MM.1S (cell line): ENCODE results near the gene CCND2.

Experiments
- CTCF ChIP-seq: fragments of 300-600 bp; sonication (generic); IDR thresholded peaks from 2 replicates; pipeline ENCODE4 v1.5.1; 2016; ENCODE audit warnings: antibody characterized with exemption, low read length, mixed read lengths
- EZH2 ChIP-seq: fragments of 300-600 bp; sonication (generic); optimal IDR thresholded peaks from 2 replicates; pipeline ENCODE3; 2017; ENCODE audit warnings: low read depth, mild to moderate bottlenecking, antibody characterized with exemption, low read length, mixed read lengths

GRCh38 chr12:4271717-4272423, 1.7 kb upstream of the CCND2 start:
- no peak for TF ChIP-seq CTCF
- TF ChIP-seq EZH2 = no peak
